ENCODE results near the gene OGFOD2.

DNA sequence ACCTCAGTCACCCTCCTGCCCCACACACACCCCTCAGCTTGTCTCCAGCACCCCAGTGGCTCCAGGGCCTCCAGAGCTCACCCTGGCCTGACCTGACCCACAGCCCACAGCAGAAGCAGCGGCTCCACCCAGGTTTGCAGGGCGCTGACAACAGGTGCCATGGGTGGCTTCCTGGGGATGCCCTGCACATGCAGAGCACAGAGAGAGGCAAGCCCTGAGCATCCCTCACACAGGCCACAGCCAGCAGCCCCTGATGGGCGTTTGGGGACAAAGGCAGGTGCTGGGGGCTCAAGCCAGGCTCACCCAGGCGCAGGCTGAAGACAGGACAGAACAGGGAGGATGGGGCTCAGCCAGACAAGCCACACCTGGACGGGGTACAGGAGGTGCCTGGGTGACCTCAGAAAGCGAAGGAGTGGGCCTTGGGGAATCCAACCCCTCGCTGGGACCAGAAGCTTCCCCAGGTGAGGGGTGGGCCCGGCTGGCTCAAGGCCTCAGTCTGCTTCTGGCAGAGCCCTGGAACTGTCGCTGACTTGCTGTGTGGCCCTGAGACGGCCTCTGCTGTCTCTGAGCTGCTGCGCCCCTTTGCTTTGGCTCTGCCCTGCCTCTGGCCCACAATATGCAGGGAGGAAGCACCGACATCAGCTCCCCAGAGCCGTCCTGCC, 16.0 kb downstream of the OGFOD2 start:
- TF ChIP-seq, protein P1, sequence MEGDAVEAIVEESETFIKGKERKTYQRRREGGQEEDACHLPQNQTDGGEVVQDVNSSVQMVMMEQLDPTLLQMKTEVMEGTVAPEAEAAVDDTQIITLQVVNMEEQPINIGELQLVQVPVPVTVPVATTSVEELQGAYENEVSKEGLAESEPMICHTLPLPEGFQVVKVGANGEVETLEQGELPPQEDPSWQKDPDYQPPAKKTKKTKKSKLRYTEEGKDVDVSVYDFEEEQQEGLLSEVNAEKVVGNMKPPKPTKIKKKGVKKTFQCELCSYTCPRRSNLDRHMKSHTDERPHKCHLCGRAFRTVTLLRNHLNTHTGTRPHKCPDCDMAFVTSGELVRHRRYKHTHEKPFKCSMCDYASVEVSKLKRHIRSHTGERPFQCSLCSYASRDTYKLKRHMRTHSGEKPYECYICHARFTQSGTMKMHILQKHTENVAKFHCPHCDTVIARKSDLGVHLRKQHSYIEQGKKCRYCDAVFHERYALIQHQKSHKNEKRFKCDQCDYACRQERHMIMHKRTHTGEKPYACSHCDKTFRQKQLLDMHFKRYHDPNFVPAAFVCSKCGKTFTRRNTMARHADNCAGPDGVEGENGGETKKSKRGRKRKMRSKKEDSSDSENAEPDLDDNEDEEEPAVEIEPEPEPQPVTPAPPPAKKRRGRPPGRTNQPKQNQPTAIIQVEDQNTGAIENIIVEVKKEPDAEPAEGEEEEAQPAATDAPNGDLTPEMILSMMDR (IDR thresholded peaks at IDR 0.05; ENCODE audit: low read length) = no peak
- no peak for TF ChIP-seq EZH2 (IDR thresholded peaks at IDR 0.05; ENCODE audit: borderline replicate concordance, low read length)
